ENCODE results near the gene PIGV.

PIGV gene

GRCh38 chr1:26774462-26774861, 13.3 kb upstream of the PIGV start:
- no peak for DNase-seq

GRCh38 chr1:26775666-26776065, 12.1 kb upstream of the PIGV start:
- DNase-seq: no peak

- no peak for DNase-seq
These were observed 8.6 kb upstream of the PIGV start for GRCh38 chr1:26779098-26779668.

GRCh38 chr1:26780344-26780957, 7.3 kb upstream of the PIGV start:
- DNase-seq: no peak

GRCh38 chr1:26781206-26781825, 6.4 kb upstream of the PIGV start:
- no peak for DNase-seq

GRCh38 chr1:26782521-26783212, 5.1 kb upstream of the PIGV start:
- DNase-seq: no peak

- no peak for DNase-seq
These were observed 4.1 kb upstream of the PIGV start for GRCh38 chr1:26783646-26784022.

GRCh38 chr1:26784023-26784871, 3.5 kb upstream of the PIGV start:
- DNase-seq: no peak

GRCh38 chr1:26784886-26785285, 2.9 kb upstream of the PIGV start:
- no peak for DNase-seq

- DNase-seq: no peak
These were observed 1.9 kb upstream of the PIGV start for GRCh38 chr1:26785611-26786436.

GRCh38 chr1:26786437-26787380, 1.0 kb upstream of the PIGV start:
- no peak for DNase-seq

GRCh38 chr1:26787381-26787705, 407 bp upstream of the PIGV start:
- DNase-seq: no peak

- DNase-seq: no peak
These were observed 700 bp downstream of the PIGV start for GRCh38 chr1:26788515-26788785.

- DNase-seq: peak; percentile 51
These were observed 1.3 kb downstream of the PIGV start for GRCh38 chr1:26788836-26789611.

GRCh38 chr1:26789612-26789865, 1.8 kb downstream of the PIGV start:
- no peak for DNase-seq

GRCh38 chr1:26789931-26790330, 2.2 kb downstream of the PIGV start:
- DNase-seq: no peak

GRCh38 chr1:26790551-26790953, 2.8 kb downstream of the PIGV start:
- DNase-seq: no peak

- no peak for DNase-seq
These were observed 3.4 kb downstream of the PIGV start for GRCh38 chr1:26791148-26791547.

- no peak for DNase-seq
These were observed 3.9 kb downstream of the PIGV start for GRCh38 chr1:26791626-26792025.

- DNase-seq: no peak
These were observed 5.2 kb downstream of the PIGV start for GRCh38 chr1:26792924-26793323.

GRCh38 chr1:26794391-26794790, 6.6 kb downstream of the PIGV start:
- DNase-seq: no peak
